GM20000 (cell line): Measurements from ENCODE around the gene DDIAS.

Source experiments
- DNase-seq: peaks from one replicate; pipeline ENCODE4 v3.0.0; 2012; ENCODE audit warnings: low spot score
- CTCF ChIP-seq: IDR thresholded peaks from 2 replicates; pipeline ENCODE4 v1.5.1; 2012; ENCODE audit warnings: mild to moderate bottlenecking, control low read depth; ENCODE audit errors: extremely low read depth, missing control alignments

Gene DDIAS

DNA sequence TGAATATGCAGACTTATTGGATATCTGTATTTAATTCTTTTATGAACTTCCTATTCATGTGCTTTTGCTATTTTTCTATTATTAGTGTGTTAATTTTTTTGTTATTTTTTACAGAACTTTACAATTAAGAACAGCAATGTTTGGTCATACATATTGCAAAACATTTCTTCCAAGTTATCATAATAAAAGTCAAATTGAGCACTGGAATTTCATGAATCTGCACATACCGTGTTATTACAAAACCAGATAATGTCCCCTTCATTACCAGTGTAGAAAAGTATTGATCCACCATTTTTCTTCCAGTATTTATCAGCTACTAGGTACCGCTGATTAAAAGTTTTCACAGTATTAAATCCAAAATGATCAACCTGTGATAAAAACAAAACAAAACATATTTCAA lies 41.8 kb upstream of the DDIAS start:
- no peak for TF ChIP-seq CTCF
- no peak for DNase-seq

DNA sequence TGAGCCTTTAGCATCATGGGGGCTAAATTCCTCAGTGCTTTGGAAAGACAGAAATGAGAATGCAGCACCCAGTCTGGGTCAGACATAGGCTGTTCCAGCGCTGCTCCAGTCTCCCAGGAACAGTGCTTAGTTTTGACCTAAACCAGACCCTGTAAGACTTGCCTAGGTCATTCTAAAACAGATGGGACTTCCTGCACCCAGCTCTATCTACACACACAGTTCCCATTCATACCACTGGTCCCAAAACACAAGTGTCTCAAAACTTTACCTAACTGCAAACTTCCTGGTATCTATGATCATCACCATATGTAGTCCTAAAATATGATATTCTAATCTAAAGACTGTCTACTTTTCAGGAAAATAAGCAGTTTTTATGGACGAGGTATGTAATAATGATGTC lies 39.2 kb upstream of the DDIAS start:
- no peak for DNase-seq
- no peak for TF ChIP-seq CTCF

- no peak for TF ChIP-seq CTCF
- no peak for DNase-seq
These were observed 38.3 kb upstream of the DDIAS start for GRCh38 chr11:82863209-82863608.

DNA sequence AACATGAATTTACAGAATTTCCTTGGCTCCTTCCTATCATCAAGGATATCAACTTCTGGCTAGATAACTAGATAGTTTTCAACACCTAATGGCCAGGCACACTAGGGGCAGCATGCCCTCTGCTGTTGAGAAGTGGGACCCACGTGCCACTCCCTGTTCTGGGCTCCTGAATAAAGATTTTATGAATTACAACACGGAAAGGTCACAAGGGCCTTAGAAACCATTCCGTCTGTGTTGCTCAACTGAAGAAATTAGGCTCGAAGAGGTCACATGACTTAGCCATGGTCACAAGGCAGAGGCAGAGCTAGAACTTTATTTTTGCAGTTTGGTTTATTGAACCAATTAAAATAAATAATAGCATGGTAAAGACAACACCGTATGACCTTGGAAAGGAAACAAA lies 37.3 kb upstream of the DDIAS start:
- DNase-seq = peak; percentile 28

DNA sequence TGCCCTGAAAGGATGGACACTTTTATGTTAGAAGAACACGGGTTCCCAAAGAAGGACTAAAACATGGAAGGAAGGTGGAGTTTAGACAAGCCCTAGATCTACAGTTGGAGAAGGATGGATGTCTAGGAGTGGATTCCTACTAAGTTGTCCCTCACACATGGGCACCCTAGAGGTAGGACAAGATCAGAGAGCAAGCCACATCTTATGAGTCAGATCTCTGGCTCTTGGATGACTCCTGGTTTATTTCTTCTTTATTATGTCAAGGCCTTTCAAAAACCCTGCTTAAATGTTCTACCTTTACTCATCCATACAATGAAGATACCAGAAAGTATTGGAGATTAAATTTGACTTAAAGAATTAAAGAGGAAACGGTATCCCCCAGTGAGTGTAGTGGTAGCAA lies 35.7 kb upstream of the DDIAS start:
- DNase-seq = no peak
- TF ChIP-seq CTCF = no peak

More for the DNA sequence above, 37.3 kb upstream of the DDIAS start:
- peak; percentile 15 for TF ChIP-seq CTCF

- TF ChIP-seq CTCF = peak; percentile 35
- DNase-seq = peak; percentile 65
These were observed 33.9 kb upstream of the DDIAS start for GRCh38 chr11:82867495-82868082.

GRCh38 chr11:82869657-82870056 lies 31.9 kb upstream of the DDIAS start:
- no peak for TF ChIP-seq CTCF
- DNase-seq = no peak
